ENCODE results near the gene PFAS. TPM values are rescaled to one million over a fixed set of nuclear protein-coding genes. Genes with fewer than 3 reads are reported as not detected.

The PFAS gene
- polyA plus RNA-seq, 1 experiment, result 14.0 TPM

- CTCF ChIA-PET, result no interaction called here
- H3K27me3 ChIP-seq (ENCODE audit: control insufficient read depth, insufficient read depth, low read length), result peaks cover 64% of the 10 kb centered on the region
- POLR2A ChIA-PET, result no interaction called here
- no peak overlapping the region for H3K27ac ChIP-seq (ENCODE audit: low read depth, low read length)
- no peak overlapping the region for H3K4me3 ChIP-seq (ENCODE audit: low read depth, low read length)
- no peak for DNase-seq (ENCODE audit: low read depth, low spot score)
- H3K9me3 ChIP-seq (ENCODE audit: control insufficient read depth, insufficient read depth, low read length), result no peaks in the 10 kb centered on the region
- no peak for TF ChIP-seq CTCF (IDR thresholded peaks at IDR 0.05; ENCODE audit: low read depth, low read length)
These were observed 63.9 kb downstream of the PFAS start for GRCh38 chr17:8312726-8313600.

- POLR2A ChIA-PET, result no interaction called here
- H3K27ac ChIP-seq (ENCODE audit: low read depth, low read length), result no peak overlapping the region
- no peaks in the 10 kb centered on the region for H3K9me3 ChIP-seq (ENCODE audit: control insufficient read depth, insufficient read depth, low read length)
- CTCF ChIA-PET, result interaction anchor here (0.8 kb wide), 1 partner anchor 14 kb away, joined by 4 read pairs; no protein-coding TSS in a partner anchor
- no peak for DNase-seq (ENCODE audit: low read depth, low spot score)
- H3K4me3 ChIP-seq (ENCODE audit: low read depth, low read length), result no peak overlapping the region
- H3K27me3 ChIP-seq (ENCODE audit: control insufficient read depth, insufficient read depth, low read length), result peaks cover 67% of the 10 kb centered on the region
- no peak for TF ChIP-seq CTCF (IDR thresholded peaks at IDR 0.05; ENCODE audit: low read depth, low read length)
These were observed 66.0 kb downstream of the PFAS start for GRCh38 chr17:8314797-8315763.

DNA sequence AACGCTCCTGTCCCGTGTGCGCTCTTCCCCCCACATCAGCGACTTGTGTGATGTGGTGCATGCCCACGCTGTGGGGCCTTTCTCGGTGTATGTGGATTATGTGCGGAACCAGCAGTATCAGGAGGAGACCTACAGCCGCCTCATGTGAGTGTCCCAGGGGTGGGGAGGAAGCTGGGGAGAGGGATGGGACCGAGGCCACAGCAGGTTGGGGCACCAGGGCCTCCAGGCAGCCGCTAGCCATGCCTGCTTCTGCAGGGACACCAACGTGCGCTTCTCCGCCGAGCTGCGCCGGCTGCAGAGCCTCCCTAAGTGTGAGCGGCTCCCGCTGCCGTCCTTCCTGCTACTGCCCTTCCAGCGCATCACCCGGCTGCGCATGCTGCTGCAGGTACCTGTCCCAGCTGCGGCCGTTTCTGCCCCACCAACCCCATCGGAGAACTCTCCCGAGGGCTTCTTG, 66.7 kb downstream of the PFAS start:
- TF ChIP-seq CTCF (IDR thresholded peaks at IDR 0.05; ENCODE audit: low read depth, low read length), result no peak
- Histone ChIP-seq H3K4me3 (ENCODE audit: low read depth, low read length) (no peak overlapping the region), H3K9me3 (ENCODE audit: control insufficient read depth, insufficient read depth, low read length) (no peaks in the 10 kb centered on the region), H3K27me3 (ENCODE audit: control insufficient read depth, insufficient read depth, low read length) (peaks cover 67% of the 10 kb centered on the region), H3K27ac (ENCODE audit: low read depth, low read length) (no peak overlapping the region)
- CTCF ChIA-PET, result no interaction called here
- DNase-seq (ENCODE audit: low read depth, low spot score), result no peak
- POLR2A ChIA-PET, result no interaction called here

DNA sequence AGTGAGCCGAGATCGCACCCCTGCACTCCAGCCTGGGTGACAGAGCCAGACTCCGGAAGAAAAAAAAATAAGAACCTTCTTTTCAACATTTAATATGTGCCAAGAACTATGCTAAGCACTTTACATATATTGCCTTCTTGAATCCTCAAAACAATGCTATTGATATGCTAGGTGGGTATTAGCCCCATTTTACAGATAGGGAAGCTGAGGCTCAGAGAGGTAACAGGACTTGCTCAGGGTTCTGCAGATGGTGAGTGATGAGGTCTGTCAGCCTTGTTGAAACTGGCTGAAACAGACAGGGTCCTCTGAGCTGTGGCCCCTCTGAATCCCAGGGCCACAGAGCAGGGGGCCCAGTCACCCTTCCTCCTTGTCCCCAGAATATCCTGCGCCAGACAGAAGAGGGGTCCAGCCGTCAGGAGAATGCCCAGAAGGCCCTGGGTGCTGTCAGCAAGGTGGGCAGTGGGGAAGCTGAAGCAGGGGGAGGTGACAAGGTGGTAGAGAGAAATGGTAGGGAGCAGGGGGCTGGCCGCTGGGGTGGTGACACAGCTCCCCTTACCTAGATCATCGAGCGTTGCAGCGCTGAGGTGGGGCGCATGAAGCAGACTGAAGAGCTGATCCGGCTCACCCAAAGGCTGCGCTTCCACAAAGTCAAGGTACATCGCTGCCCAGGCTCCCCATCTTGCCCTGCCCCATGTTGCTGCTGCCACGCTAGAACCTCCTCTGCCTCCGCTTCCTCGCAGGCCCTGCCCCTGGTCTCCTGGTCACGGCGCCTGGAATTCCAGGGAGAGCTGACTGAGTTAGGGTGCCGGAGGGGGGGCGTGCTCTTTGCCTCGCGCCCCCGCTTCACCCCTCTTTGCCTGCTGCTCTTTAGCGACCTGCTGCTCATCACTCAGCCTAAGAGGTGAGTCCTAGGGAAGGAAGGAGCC, 69.2 kb downstream of the PFAS start:
- POLR2A ChIA-PET, result no interaction called here
- Histone ChIP-seq H3K27me3 (ENCODE audit: control insufficient read depth, insufficient read depth, low read length) (peaks cover 54% of the 10 kb centered on the region), H3K4me3 (ENCODE audit: low read depth, low read length) (no peak overlapping the region), H3K27ac (ENCODE audit: low read depth, low read length) (no peak overlapping the region), H3K9me3 (ENCODE audit: control insufficient read depth, insufficient read depth, low read length) (no peaks in the 10 kb centered on the region)
- CTCF ChIA-PET, result interaction anchor here (2.5 kb wide), 1 partner anchor 18 kb away, joined by 11 read pairs; no protein-coding TSS in a partner anchor
- no peak for DNase-seq (ENCODE audit: low read depth, low spot score)
- no peak for TF ChIP-seq CTCF (IDR thresholded peaks at IDR 0.05; ENCODE audit: low read depth, low read length)

Other genes starting within 250 kb of the PFAS start
- gene GUCY2D, start 246.7 kb upstream of the PFAS start, polyA plus RNA-seq (2011; rRNA removed), result not detected in 2 replicates
- gene ALOX15B, start 210.2 kb upstream of the PFAS start, polyA plus RNA-seq (2011; rRNA removed), result not detected in 2 replicates
- not detected in 2 replicates for gene ALOX12B, start 161.6 kb upstream of the PFAS start, polyA plus RNA-seq (2011; rRNA removed)
- gene ALOXE3, start 130.8 kb upstream of the PFAS start, polyA plus RNA-seq (2011; rRNA removed), result 0.04 and 0.05 TPM in 2 replicates
- gene HES7, start 125.2 kb upstream of the PFAS start, polyA plus RNA-seq (2011; rRNA removed), result not detected in 2 replicates
- gene PER1, start 96.9 kb upstream of the PFAS start, polyA plus RNA-seq (2011; rRNA removed), result 3.1 and 5.5 TPM in 2 replicates
- 20.8 and 24.3 TPM in 2 replicates for gene VAMP2, start 86.3 kb upstream of the PFAS start, polyA plus RNA-seq (2011; rRNA removed)
- 8.7 and 9.6 TPM in 2 replicates for gene TMEM107, start 72.9 kb upstream of the PFAS start, polyA plus RNA-seq (2011; rRNA removed)
- 2.3 and 2.7 TPM in 2 replicates for gene BORCS6, start 59.1 kb upstream of the PFAS start, polyA plus RNA-seq (2011; rRNA removed)
- gene AURKB, start 38.7 kb upstream of the PFAS start, polyA plus RNA-seq (2011; rRNA removed), result 5.9 and 7.7 TPM in 2 replicates
- 6.1 and 7.3 TPM in 2 replicates for gene CTC1, start 1.2 kb upstream of the PFAS start, polyA plus RNA-seq (2011; rRNA removed)
- 26.4 and 30.8 TPM in 2 replicates for gene RANGRF, start 39.4 kb downstream of the PFAS start, polyA plus RNA-seq (2011; rRNA removed)
- gene SLC25A35, start 46.1 kb downstream of the PFAS start, polyA plus RNA-seq (2011; rRNA removed), result 1.4 and 1.9 TPM in 2 replicates
- gene ARHGEF15, start 61.0 kb downstream of the PFAS start, polyA plus RNA-seq (2011; rRNA removed), result not detected in 2 replicates
- not detected in 2 replicates for gene ODF4, start 90.6 kb downstream of the PFAS start, polyA plus RNA-seq (2011; rRNA removed)
- gene RPL26, start 133.9 kb downstream of the PFAS start, polyA plus RNA-seq (2011; rRNA removed), result 3,841 and 4,830 TPM in 2 replicates
- gene RNF222, start 148.5 kb downstream of the PFAS start, polyA plus RNA-seq (2011; rRNA removed), result not detected in 2 replicates
- 65.6 and 74.7 TPM in 2 replicates for gene NDEL1, start 186.6 kb downstream of the PFAS start, polyA plus RNA-seq (2011; rRNA removed)

Data from AG04450 (cell line).